ENCODE data around the gene IRF7.
"Not testable (repeated sequence)": the region's sequence is repeated elsewhere in the genome, so short reads cannot be mapped to it uniquely, and the experiment has no call there.

IRF7 gene

GRCh38 chr11:581342-581741 is 34.4 kb downstream of the IRF7 start:
- no peak for DNase-seq (ENCODE audit: low read depth, low spot score)

GRCh38 chr11:579830-580601 is 35.7 kb downstream of the IRF7 start:
- no peak for DNase-seq (ENCODE audit: low read depth, low spot score)

GRCh38 chr11:578276-579035 is 37.3 kb downstream of the IRF7 start:
- DNase-seq (ENCODE audit: low read depth, low spot score), result no peak

- no peak for DNase-seq (ENCODE audit: low read depth, low spot score)
Measured at GRCh38 chr11:577611-577894, 38.2 kb downstream of the IRF7 start.

GRCh38 chr11:576811-577610 is 38.7 kb downstream of the IRF7 start:
- DNase-seq (ENCODE audit: low read depth, low spot score), result no peak

- peak; percentile 83 for DNase-seq (ENCODE audit: low read depth, low spot score)
Measured at GRCh38 chr11:575996-576768, 39.6 kb downstream of the IRF7 start, which contains the start of gene PHRF1. Gene PHRF1, plus strand, starts transcription at chr11:576470. Its CDS starts 5,043 bp downstream, at chr11:581513.

- no peak for DNase-seq (ENCODE audit: low read depth, low spot score)
Measured at GRCh38 chr11:575313-575995, 40.3 kb downstream of the IRF7 start.

- DNase-seq (ENCODE audit: low read depth, low spot score), result no peak
Measured at GRCh38 chr11:574632-575312, 41.0 kb downstream of the IRF7 start.

- not testable (repeated sequence) for DNase-seq (ENCODE audit: low read depth, low spot score)
Measured at GRCh38 chr11:574031-574570, 41.6 kb downstream of the IRF7 start.

- no peak for DNase-seq (ENCODE audit: low read depth, low spot score)
Measured at GRCh38 chr11:573146-573759, 42.5 kb downstream of the IRF7 start.

- DNase-seq (ENCODE audit: low read depth, low spot score), result no peak
Measured at GRCh38 chr11:571802-572185, 44.0 kb downstream of the IRF7 start.

- no peak for DNase-seq (ENCODE audit: low read depth, low spot score)
Measured at GRCh38 chr11:569158-569885, 46.4 kb downstream of the IRF7 start.

GRCh38 chr11:568306-569157 is 47.2 kb downstream of the IRF7 start:
- no peak for DNase-seq (ENCODE audit: low read depth, low spot score)

GRCh38 chr11:567629-568292 is 48.0 kb downstream of the IRF7 start:
- DNase-seq (ENCODE audit: low read depth, low spot score), result no peak

GRCh38 chr11:567011-567628 is 48.6 kb downstream of the IRF7 start:
- no peak for DNase-seq (ENCODE audit: low read depth, low spot score)

GRCh38 chr11:565921-566509 is 49.7 kb downstream of the IRF7 start:
- DNase-seq (ENCODE audit: low read depth, low spot score), result no peak
